Left lung (tissue), 10 donors: ENCODE measurements around the gene ADAM33. TPM values are rescaled to one million over a fixed set of nuclear protein-coding genes. Genes with fewer than 3 reads are reported as not detected.

Experiments used
- ATAC-seq: fragments of 200-7000 bp; cut with Tn5 transposase; one replicate; pipeline ENCODE4 v1.9.1; 2020; ENCODE audit warnings: moderate library complexity
- DNase-seq, 4 donors: peaks; one replicate each; pipeline ENCODE4 v3.0.0-alpha.2; 2013 to 2020
- H3K27ac ChIP-seq, 2 donors: fragments of 200-600 bp; sonication (generic) in 1 of 2; one replicate each; pipeline versions ENCODE4 v1.5.0 to v1.8.0; 2020 to 2021
- H3K27me3 ChIP-seq, 2 donors: fragments of 200-600 bp; sonication (generic) in 1 of 2; one replicate each; pipeline versions ENCODE4 v1.5.0 to v1.8.0; 2020 to 2021
- H3K36me3 ChIP-seq, 2 donors: fragments of 200-600 bp; sonication (generic) in 1 of 2; one replicate each; pipeline versions ENCODE4 v1.5.0 to v1.8.0; 2020 to 2021
- H3K4me1 ChIP-seq, 2 donors: fragments of 200-600 bp; one replicate each; pipeline ENCODE4 v1.8.0; 2021
- H3K4me3 ChIP-seq, 2 donors: fragments of 200-600 bp; sonication (generic) in 1 of 2; one replicate each; pipeline versions ENCODE4 v1.5.0 to v1.8.0; 2020 to 2021; ENCODE audit warnings: mild to moderate bottlenecking in 1 of 2
- H3K9me3 ChIP-seq, 2 donors: fragments of 200-600 bp; sonication (generic) in 1 of 2; one replicate each; pipeline versions ENCODE4 v1.5.0 to v1.8.0; 2020 to 2021
- CTCF ChIP-seq, 2 donors: fragments of 200-600 bp; sonication (generic) in 1 of 2; IDR thresholded peaks; one replicate each; pipeline versions ENCODE4 v1.5.0 to v1.8.0; 2021; ENCODE audit warnings: antibody characterized with exemption in 2 of 2
- intact Hi-C, 2 donors: fragments of 100-400 bp; cut with DNase I; formaldehyde crosslinking; loops; one replicate each; pipeline versions ENCODE4 v1.11.2 to v1.14.2; 2022
- polyA plus RNA-seq, 6 donors: library from polyadenylated mRNA; unstranded; fragments of 120-200 nt; gene quantifications; one replicate each; pipeline ENCODE4 v1.2.1, GENCODE V29; 2013; ENCODE audit not compliant: insufficient read length in 6 of 6
- total RNA-seq, 2 donors: library from RNA; stranded (reverse); fragmentation: NEBNext Ultra II Directional; extraction: Animal tissue kit (Norgen Biotek cat#: 25700); gene quantifications; one replicate each; pipeline ENCODE4 v1.2.1, GENCODE V29; 2021
- donor health status: DM: no; HTN: yes; CAD: no.
- donor health status: DM: no; HTN: no; CAD: no.

ADAM33 gene
- total and polyA plus RNA-seq, 8 donors: 7.4 to 18.6 (median 11.6) TPM

GRCh38 chr20:3723284-3723683 lies 41.5 kb upstream of the ADAM33 start:
- H3K9me3 ChIP-seq: no peaks in the 10 kb centered on the region
- H3K4me1 ChIP-seq: peaks cover 0 to 6% of the 10 kb centered on the region in 2 donors
- no peak for TF ChIP-seq CTCF (IDR thresholded peaks at IDR 0.05)
- intact Hi-C loops: no loop called here
- H3K27me3 ChIP-seq: peaks cover 0 to 41% of the 10 kb centered on the region in 2 donors
- DNase-seq (no peak), ATAC-seq (no peak)
- no peak overlapping the region for H3K27ac ChIP-seq
- H3K4me3 ChIP-seq: no peak overlapping the region
- no peaks in the 10 kb centered on the region for H3K36me3 ChIP-seq

GRCh38 chr20:3721912-3722311 lies 40.1 kb upstream of the ADAM33 start:
- H3K9me3 ChIP-seq: no peaks in the 10 kb centered on the region
- TF ChIP-seq CTCF (IDR thresholded peaks at IDR 0.05): no peak
- H3K27me3 ChIP-seq: peaks cover 0 to 27% of the 10 kb centered on the region in 2 donors
- DNase-seq (no peak), ATAC-seq (no peak)
- no peak overlapping the region for H3K27ac ChIP-seq
- H3K36me3 ChIP-seq: no peaks in the 10 kb centered on the region
- H3K4me1 ChIP-seq: no peaks in the 10 kb centered on the region
- H3K4me3 ChIP-seq: no peak overlapping the region
- intact Hi-C loops: no loop called here

- H3K4me1 ChIP-seq: no peaks in the 10 kb centered on the region
- intact Hi-C loops: no loop called here
These were observed 38.8 kb upstream of the ADAM33 start for GRCh38 chr20:3720626-3721025.

GRCh38 chr20:3720068-3720467 lies 38.3 kb upstream of the ADAM33 start:
- no peak for TF ChIP-seq CTCF (IDR thresholded peaks at IDR 0.05)
- ATAC-seq: no peak
- H3K4me1 ChIP-seq: no peaks in the 10 kb centered on the region
- DNase-seq: no peak
- no peak overlapping the region for H3K4me3 ChIP-seq
- no peaks in the 10 kb centered on the region for H3K36me3 ChIP-seq
- no peak overlapping the region for H3K27ac ChIP-seq
- H3K9me3 ChIP-seq: no peaks in the 10 kb centered on the region
- intact Hi-C loops: no loop called here
- H3K27me3 ChIP-seq: peaks cover 0 to 13% of the 10 kb centered on the region in 2 donors

More at GRCh38 chr20:3720626-3721025, 38.8 kb upstream of the ADAM33 start:
- ATAC-seq: no peak
- DNase-seq: no peak
- no peak for TF ChIP-seq CTCF (IDR thresholded peaks at IDR 0.05)
- Histone ChIP-seq H3K36me3 (no peaks in the 10 kb centered on the region), H3K27me3 (peaks cover 0 to 14% of the 10 kb centered on the region in 2 donors), H3K9me3 (no peaks in the 10 kb centered on the region), H3K27ac (no peak overlapping the region), H3K4me3 (no peak overlapping the region)

- no peak for TF ChIP-seq CTCF (IDR thresholded peaks at IDR 0.05)
- no peak for DNase-seq
- Histone ChIP-seq H3K27ac (no peak overlapping the region), H3K4me3 (no peak overlapping the region), H3K27me3 (peaks cover 0 to 13% of the 10 kb centered on the region in 2 donors), H3K9me3 (no peaks in the 10 kb centered on the region), H3K36me3 (no peaks in the 10 kb centered on the region), H3K4me1 (peaks cover 0 to 2% of the 10 kb centered on the region in 2 donors)
- no peak for ATAC-seq
- intact Hi-C loops: no loop called here
These were observed 37.2 kb upstream of the ADAM33 start for GRCh38 chr20:3719046-3719445.
